ENCODE results near the gene PAFAH2. TPM values are rescaled to one million over a fixed set of nuclear protein-coding genes. Genes with fewer than 3 reads are reported as not detected.

Gene PAFAH2
- polyA plus RNA-seq, 1 of the 3 experiments (the other 2 are of a cell fraction), result 10.8 TPM

DNA sequence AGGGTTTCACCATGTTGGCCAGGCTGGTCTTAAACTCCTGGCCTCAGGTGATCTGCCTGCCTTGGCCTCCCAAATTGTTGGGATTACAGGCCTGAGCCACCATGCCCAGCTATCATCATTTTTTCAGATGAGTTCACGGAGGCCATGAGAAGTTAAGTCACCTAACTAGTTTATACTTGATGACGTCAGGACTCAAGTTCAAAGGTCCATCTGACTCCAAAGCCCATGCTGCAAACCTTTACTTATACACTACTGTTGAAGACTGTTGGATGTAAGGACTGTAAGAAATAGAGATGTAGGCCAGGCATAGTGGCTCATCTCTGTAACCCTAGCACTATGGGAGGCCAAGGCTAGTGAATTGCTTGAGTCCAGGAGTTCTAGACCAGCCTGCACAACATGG, 50.8 kb downstream of the PAFAH2 start:
- Histone ChIP-seq H3K4me2 (no peak overlapping the region), H3K36me3 (replicated peaks in 1 of 2; ENCODE audit: control insufficient read depth in 1 of 2, insufficient read depth in 2 of 2, low read length in 1 of 2) (no peaks in the 10 kb centered on the region), H2AFZ (ENCODE audit: low read depth) (no peak overlapping the region), H3K9me3 (no peaks in the 10 kb centered on the region), H3K27ac (ENCODE audit: low read depth in 2 of 2, low read length in 1 of 2) (no peak overlapping the region), H3K4me1 (ENCODE audit: control insufficient read depth in 1 of 2, insufficient read depth in 2 of 2, low read depth in 1 of 2, low read length in 1 of 2) (no peaks in the 10 kb centered on the region; a peak in 1 of 4 replicates), H3K27me3 (ENCODE audit: insufficient read depth) (no peaks in the 10 kb centered on the region), H3K79me2 (ENCODE audit: insufficient read depth) (no peaks in the 10 kb centered on the region), H3K9me2 (no peaks in the 10 kb centered on the region), H3K9ac (no peak overlapping the region), H4K20me1 (ENCODE audit: insufficient read depth) (no peaks in the 10 kb centered on the region), H3K4me3 (ENCODE audit: low read depth in 2 of 2, low read length in 1 of 2) (no peak overlapping the region), H3F3A (replicated peaks; ENCODE audit: insufficient read depth) (no peaks in the 10 kb centered on the region)
- ChIA-PET POLR2A (no interaction called here), CTCF (interaction anchor here (3.4 kb wide), 1 partner anchor 51 kb away, joined by 10 read pairs; no protein-coding TSS in a partner anchor)
- 87% methylated on average over 2 of the region's 2 CpGs for WGBS (ENCODE audit: low lambda C conversion rate)
- DNase-seq, result no peak
- no peak for TF ChIP-seq SMC3 (IDR thresholded peaks at IDR 0.05; ENCODE audit: low read depth, low read length)
- TF ChIP-seq, protein P1, sequence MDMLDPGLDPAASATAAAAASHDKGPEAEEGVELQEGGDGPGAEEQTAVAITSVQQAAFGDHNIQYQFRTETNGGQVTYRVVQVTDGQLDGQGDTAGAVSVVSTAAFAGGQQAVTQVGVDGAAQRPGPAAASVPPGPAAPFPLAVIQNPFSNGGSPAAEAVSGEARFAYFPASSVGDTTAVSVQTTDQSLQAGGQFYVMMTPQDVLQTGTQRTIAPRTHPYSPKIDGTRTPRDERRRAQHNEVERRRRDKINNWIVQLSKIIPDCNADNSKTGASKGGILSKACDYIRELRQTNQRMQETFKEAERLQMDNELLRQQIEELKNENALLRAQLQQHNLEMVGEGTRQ (IDR thresholded peaks at IDR 0.05; ENCODE audit: borderline replicate concordance, low read depth, low read length), result no peak
- no peak for TF ChIP-seq EP300 (IDR thresholded peaks at IDR 0.05; ENCODE audit: borderline replicate concordance in 1 of 2, low read depth in 1 of 2, low read length in 1 of 2)
- no peak for TF ChIP-seq FOXM1 (IDR thresholded peaks at IDR 0.05; ENCODE audit: low read depth)
- TF ChIP-seq, protein P2, sequence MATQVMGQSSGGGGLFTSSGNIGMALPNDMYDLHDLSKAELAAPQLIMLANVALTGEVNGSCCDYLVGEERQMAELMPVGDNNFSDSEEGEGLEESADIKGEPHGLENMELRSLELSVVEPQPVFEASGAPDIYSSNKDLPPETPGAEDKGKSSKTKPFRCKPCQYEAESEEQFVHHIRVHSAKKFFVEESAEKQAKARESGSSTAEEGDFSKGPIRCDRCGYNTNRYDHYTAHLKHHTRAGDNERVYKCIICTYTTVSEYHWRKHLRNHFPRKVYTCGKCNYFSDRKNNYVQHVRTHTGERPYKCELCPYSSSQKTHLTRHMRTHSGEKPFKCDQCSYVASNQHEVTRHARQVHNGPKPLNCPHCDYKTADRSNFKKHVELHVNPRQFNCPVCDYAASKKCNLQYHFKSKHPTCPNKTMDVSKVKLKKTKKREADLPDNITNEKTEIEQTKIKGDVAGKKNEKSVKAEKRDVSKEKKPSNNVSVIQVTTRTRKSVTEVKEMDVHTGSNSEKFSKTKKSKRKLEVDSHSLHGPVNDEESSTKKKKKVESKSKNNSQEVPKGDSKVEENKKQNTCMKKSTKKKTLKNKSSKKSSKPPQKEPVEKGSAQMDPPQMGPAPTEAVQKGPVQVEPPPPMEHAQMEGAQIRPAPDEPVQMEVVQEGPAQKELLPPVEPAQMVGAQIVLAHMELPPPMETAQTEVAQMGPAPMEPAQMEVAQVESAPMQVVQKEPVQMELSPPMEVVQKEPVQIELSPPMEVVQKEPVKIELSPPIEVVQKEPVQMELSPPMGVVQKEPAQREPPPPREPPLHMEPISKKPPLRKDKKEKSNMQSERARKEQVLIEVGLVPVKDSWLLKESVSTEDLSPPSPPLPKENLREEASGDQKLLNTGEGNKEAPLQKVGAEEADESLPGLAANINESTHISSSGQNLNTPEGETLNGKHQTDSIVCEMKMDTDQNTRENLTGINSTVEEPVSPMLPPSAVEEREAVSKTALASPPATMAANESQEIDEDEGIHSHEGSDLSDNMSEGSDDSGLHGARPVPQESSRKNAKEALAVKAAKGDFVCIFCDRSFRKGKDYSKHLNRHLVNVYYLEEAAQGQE (IDR thresholded peaks at IDR 0.05; ENCODE audit: low read depth, low read length), result no peak
- TF ChIP-seq NRF1 (IDR thresholded peaks at IDR 0.05; ENCODE audit: low read depth, low read length), result no peak
- TF ChIP-seq, protein P3, sequence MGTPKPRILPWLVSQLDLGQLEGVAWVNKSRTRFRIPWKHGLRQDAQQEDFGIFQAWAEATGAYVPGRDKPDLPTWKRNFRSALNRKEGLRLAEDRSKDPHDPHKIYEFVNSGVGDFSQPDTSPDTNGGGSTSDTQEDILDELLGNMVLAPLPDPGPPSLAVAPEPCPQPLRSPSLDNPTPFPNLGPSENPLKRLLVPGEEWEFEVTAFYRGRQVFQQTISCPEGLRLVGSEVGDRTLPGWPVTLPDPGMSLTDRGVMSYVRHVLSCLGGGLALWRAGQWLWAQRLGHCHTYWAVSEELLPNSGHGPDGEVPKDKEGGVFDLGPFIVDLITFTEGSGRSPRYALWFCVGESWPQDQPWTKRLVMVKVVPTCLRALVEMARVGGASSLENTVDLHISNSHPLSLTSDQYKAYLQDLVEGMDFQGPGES (IDR thresholded peaks at IDR 0.05; ENCODE audit: low read depth, low read length), result no peak
- TF ChIP-seq TAF1 (IDR thresholded peaks at IDR 0.05; ENCODE audit: borderline replicate concordance, low read depth, low read length), result no peak
- TF ChIP-seq SIN3A (IDR thresholded peaks at IDR 0.05; ENCODE audit: borderline replicate concordance, low read depth, low read length), result no peak
- TF ChIP-seq POLR2AphosphoS5 (IDR thresholded peaks at IDR 0.05; ENCODE audit: low read depth, low read length), result no peak
- TF ChIP-seq, protein P4, sequence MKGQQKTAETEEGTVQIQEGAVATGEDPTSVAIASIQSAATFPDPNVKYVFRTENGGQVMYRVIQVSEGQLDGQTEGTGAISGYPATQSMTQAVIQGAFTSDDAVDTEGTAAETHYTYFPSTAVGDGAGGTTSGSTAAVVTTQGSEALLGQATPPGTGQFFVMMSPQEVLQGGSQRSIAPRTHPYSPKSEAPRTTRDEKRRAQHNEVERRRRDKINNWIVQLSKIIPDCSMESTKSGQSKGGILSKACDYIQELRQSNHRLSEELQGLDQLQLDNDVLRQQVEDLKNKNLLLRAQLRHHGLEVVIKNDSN (IDR thresholded peaks at IDR 0.05; ENCODE audit: borderline replicate concordance, low read depth), result no peak

Measured in SK-N-SH (cell line).